Activated naive CD4-positive, alpha-beta T cell (primary cell): Measurements from ENCODE around the gene ENOX1.

Source experiments
- DNase-seq, 4 experiments: peaks; one replicate each; lab custom pipeline; 2025; lab: John Stamatoyannopoulos, UW

ENOX1 gene

DNA sequence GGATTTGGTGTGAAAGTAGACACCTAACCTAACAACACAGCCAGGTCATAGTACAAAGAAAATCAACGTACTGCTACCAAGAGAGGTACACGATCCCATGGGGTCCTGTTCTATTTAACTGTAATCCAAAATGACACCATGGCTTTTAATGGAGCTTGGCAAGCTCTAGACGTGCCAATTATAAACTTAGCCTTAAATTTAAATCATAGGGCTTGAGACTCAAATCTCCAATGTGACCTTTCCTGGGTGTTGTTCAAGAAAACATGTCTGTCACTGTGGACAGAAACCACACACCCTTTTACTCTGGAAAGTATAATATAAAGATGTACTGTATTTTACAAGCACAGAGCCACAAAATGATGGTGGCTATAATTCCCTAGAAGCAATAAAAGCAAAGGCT, 299.3 kb downstream of the ENOX1 start:
- DNase-seq = no peak

DNA sequence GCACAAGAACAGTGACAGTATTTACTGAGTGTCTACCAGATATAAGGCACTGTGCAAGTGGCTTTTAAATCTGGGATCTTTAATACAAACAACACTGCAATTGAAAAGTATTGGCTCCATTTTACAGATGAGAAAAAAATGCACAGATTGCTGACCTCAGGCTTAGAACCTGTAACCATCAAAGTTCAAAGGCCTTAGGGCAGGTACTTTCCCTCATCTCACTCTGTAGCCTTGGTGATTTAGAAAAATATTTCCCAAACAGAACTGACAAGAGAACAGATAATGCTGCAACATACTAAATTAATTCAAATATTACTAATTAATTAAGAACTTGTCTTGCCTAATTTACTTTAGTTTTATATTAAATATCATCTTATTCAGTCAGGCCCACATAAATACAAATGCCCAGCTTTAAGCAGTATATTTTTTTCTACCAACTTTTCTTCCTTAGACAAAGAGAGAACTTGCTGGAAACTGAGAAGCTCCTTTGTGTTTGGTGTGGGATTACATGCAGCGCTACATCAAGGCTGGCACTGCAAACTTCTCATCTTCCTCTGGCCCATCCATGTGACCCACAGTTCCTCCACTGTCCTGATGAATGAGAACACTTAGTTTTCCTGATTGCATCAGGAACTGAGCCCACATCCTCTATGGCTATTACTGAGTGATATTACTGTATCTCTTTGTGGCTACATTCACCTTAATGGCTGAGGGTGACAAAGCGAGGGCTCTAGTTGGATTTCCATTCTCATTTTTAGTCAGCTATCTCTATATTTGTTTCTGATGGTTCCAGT, 302.1 kb downstream of the ENOX1 start:
- DNase-seq = no peak

DNA sequence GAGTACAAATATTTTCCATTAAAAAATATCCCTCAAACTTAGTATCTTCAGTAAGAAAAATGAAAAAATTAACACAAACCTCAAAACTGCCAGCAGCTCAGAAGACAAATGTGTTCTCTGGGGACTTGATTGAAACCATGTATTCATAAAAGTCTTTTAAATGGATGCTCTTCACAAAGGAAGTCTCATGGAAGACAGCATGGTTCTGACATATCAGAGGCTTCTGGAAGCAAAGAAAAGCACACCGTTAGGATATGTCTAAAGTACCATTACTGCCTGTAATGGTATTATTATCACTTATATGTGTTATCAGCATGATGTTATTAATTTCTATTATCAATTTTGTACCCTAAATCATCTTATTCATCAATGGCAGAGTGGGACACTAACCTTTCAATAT, 302.8 kb downstream of the ENOX1 start:
- no peak for DNase-seq

DNA sequence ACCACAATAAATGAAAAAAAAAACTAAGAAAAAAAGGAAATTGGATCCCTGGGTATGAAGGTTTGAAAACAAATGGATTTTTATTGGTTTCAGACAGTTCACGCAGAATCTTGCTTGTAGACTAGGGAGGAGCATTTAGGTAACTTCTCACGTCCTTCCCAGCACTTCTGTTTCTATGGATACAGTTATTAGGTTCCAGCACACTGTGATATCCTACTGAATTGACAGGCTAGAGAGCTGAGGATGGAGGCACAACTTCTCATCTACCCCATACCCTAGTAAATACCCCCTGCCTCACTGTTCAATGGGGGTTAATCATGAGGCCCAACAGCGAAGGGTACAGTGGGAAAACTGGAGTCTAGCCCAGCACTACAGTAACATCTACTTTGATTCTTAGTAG, 304.1 kb downstream of the ENOX1 start:
- DNase-seq = no peak

DNA sequence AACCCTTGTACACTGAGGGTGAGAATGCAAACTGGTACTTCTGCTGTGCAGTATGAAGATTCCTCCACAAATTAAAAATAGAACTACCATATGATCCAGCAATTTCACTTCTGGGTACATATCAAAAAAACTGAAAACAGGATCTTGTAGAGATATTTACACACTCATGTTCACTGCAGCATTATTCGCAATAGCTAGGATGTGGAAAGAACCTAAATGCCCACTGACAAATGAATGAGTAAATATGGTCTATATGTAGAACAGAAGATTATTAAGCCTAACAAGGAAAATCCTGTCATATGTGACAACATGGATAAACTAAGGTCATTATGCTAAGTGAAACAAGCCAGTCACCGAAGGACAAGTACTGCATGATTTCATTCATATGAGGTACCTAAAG, 304.7 kb downstream of the ENOX1 start:
- DNase-seq = no peak

DNA sequence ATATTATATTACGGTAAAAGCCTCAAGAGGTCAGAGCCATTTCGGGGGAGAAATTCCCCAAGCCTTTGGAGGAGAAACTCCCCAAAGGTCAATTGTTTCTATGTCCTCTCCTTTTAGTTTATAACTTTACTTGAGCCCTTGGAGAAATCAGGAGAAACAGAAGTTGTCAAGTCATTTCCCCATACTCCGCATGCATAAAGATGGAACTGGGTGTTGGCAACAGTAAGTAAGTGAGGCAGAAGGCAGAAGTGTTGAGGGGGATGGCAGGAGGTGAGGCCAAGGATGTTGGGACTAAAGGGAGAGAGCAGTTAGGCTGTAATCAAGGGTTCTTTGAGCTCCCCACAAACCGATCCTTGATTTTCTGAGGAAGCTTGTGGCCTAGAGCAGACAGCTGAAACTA, 307.9 kb downstream of the ENOX1 start:
- no peak for DNase-seq

DNA sequence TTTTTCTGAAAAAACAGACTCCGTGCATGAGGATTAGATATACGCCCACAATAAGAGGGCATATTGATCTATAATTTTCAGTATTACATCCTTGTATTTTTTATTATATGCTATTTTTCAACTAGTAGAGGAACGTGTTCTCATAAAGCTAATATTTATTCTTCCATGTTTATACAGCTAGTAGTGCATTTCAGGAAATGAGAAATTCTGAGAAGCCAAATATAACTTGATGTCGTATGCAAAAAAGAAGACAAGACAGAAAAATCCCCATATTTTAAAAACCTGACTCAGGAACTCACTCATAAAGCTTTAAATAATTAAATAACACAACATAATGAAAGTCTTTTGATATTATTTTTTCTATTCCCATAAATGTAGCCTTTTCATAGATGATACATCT, 308.6 kb downstream of the ENOX1 start:
- no peak for DNase-seq

DNA sequence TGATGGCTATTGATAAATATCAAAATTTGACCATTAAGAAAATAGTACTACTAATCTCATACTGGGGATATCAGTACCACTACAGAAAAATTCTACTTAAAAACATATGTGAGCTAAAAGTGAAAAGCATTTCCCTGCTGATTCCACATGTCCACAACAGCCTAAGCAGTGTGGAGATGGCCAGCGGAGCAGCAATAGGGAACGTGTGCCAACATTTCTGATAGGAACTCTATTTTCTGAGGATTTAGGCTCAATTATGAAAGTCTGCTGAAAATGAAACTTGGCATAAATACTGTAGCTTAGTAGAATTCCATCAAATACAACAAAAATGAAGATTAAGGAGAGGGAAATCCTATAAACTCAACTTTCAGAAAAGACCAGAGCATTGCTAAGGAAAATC, 311.6 kb downstream of the ENOX1 start:
- no peak for DNase-seq

DNA sequence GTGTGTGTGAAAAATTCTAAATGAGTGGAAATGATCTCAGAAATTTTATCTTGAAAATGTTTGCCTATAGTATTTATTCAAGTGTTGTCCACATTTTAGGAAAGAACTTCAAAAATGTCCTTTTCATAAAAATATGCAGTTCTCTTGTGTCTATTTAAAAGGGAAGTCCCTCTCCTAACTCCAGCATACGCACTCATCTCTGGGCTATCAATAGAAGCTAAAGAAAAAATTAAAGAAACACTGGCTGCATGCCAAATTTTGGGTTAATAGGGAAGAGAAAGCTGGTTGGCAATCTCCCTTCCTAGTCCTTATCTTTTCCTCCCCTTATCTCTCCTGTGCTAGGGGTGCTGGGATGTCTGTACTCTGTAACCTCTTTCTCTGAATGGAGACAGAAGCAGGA, 313.3 kb downstream of the ENOX1 start:
- no peak for DNase-seq

DNA sequence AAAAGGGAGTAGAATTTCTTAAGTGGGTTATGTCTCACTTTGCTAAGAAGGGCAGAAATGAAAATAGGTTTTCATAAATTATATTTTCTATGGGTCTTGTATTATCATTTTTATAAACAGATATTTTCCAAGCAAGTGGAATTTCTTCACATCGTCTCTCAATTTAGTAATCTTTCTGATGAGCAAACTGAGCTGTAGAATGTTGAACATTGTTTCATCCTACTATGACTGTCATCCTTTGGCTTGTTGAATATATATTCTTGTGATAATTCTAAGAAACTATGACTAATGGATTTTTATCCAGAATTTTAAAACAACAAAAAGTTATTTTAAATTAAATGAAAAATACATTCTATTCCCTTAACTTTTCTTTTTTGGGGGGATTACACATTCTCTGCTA, 313.8 kb downstream of the ENOX1 start:
- no peak for DNase-seq

DNA sequence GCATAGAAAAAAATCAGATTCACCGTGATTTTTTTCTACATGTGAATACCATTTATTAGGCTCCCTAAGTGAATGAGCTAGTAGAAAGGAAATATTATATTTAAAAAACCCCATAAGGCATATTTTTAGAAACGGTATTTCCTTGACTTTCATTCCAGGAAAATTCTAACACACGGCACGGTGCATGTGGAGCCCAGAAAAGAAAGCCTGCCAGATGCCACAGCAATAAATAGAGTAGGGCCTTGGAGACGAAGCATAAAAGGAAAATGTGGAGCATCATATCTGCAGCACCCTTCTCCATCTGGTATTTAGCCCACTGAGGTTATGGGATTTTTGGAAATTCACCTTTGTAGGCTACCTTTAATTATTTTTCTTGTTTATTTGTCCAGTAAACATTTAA, 314.4 kb downstream of the ENOX1 start:
- DNase-seq = no peak

DNA sequence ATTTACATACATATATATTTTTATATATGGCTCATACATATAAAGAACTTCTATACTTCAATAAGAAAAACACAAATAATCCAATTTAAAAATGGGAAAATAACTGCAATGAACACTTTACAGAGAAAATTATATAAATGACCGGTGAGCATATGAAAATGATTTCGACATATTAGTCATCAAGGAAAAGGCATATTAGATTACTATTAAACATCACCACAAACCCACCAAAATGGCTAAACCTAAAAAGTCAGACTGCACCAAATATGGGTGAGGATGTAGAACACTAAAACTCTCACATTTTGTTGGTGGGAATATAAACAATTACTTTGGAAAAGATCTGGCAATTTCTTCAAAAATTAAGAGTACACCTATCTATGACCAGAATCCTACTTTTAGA, 316.2 kb downstream of the ENOX1 start:
- no peak for DNase-seq

DNA sequence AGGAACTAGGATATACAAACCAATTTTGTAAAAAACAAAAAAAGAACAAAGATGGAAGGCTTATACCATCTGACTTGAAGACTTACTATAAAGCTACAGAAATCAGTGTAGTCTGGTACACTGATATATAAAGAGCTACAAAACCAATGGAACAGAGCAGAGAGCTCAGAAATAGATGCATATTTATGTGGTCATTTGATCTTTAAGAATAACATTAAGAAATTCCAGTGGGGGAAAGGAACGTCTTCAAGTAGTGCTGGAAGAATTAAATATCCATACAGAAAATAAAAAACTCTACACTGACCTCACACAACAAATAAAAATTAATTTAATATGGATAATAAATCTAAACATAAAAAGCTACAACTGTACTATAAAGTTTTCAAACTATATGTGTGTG, 317.0 kb downstream of the ENOX1 start:
- no peak for DNase-seq

DNA sequence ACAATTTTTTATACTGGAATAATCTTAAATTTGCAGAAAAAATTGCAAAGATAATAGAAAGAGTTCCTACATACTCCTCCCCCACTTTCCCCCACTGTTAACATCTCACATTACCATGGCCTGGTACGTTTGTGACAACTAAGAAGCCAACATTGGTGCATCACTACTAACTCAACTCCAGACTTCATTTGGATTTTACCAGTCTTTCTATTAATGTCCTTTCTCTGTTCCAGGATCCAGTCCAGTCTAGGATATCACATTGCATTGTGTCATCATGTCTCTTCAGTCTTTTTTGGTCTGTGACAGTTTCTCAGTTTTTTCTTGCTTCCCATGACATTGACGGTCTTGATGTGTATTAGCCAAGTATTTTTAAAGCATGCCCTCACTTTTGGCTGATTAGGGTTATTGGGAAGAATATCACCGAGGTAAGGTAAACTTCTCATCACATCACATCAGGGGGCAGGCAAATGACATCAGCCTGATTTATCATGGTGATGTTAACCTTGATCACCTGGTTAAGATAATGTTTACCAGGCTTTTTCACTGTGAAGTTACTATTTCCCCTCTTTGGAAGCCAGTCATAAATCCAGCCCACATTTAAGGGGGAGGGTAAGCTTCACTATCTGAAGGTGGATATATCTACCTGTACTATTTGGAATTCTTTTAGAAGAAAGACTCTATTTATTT, 322.1 kb downstream of the ENOX1 start:
- DNase-seq = no peak

DNA sequence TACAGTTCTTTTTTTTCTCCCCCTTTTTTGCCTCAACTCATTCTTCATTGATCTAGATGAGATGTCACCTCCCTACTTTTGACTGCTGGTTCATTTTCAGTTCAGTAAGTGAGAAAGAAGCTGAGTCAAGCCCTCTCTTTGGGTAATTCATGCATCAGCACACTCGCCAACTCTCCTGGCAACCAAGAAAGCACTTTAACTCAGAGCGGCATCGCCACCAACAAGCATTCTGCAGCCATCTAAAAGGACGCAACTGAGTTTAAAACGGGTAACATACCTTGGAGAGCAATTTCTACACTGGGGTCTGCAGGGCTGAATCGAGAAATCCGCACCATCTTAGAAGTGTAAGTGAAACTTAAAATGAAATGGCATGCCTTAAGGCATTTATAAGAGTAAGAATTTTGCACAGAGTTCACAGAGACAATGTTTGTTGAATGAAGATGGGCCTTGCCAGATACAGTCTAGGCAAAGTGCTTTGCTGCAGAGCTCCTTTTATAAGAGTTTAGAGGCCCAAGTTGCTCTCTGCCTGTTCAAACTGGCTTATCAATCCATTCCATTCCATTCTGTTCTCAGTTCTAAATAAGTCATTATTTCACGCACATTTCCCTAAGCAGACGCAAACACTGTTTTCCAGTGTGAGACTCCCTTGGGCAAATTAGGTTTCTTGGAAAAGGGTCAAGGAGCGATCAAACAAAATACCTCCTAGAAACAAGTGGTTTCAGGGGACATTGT, 338.0 kb downstream of the ENOX1 start:
- no peak for DNase-seq

DNA sequence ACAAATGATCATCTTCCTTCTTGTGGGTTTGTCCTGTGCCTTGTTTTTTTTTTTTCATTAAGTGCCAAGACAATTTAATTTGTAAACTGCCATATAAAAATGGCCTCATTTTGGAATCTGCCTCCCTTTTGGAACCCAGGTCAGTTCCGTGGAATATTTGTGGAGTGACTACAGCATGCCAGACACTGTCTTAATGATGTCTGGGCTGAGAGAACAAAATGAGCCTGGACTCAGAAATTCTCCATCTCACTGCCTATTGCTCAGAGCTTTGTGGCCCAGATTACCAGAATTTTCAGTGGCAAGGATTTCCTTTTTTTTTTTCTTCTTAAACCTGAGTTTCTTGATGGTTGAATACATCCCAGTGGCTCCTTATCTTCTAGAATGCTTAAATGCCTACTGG, 340.6 kb downstream of the ENOX1 start:
- no peak for DNase-seq

DNA sequence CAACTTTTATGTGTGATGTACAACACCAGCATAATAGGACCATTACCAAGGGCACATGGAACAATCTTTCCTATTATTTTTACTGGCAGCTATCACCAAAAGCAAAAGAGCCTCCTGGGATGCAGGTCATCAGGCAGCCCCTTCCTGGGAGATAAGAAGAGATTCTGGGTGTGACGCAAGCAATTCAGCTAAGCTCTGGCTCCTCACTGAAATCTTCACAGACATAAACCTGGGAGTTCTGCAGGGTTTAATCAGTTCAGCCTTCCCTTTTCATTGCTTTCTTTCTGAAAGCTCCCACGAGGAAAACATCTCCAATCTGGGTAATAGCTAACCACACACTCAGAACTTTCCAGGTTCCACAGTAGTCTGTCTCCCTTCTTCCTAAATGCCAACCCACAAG, 341.1 kb downstream of the ENOX1 start:
- DNase-seq = no peak

DNA sequence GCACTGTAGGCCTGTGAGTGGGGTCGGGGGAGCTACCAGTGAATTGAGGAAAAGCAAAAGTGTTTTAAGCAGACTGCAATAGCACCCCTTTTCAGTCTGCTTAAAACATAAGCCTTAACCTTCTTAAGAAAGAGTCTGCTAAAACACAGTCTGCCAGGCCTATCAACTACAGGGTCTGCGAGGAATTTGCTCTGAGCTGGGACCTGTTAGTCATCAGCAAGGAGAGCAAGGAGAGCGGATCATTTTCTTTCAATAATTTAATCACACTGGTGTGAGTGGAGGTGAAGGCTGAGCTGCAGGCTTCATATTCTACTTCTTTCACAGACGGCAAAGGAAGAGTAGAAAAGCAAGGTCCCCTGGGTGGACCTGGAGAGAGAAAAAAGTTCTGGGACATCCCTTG, 342.7 kb downstream of the ENOX1 start:
- no peak for DNase-seq

DNA sequence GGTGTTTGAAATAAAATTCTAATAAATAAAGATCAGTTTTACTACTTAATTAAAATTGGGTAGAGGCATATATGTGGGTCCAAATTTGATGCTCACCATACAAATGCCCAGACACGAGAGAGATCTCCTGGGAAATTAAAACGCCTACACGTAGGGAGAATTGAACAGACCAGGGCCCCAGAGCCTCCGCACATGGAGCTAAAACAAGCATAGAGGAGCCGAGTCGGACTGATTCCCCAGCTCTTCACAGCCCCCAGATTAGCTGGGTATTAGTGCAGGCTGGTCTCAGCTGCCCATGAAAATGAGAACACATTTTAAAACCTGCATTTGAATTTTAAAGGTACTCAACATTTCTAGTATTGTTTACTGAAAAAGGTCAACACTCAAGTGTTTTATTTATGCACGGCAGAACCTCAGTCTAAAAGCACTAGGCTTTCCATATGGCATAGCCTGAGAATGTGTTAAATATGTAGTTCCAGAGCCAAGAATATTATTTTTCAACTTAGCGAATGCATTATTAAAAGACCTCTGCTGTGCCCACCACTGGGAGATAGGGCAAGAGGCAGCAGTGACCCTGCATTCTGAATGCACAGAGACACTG, 344.8 kb downstream of the ENOX1 start:
- DNase-seq = no peak

DNA sequence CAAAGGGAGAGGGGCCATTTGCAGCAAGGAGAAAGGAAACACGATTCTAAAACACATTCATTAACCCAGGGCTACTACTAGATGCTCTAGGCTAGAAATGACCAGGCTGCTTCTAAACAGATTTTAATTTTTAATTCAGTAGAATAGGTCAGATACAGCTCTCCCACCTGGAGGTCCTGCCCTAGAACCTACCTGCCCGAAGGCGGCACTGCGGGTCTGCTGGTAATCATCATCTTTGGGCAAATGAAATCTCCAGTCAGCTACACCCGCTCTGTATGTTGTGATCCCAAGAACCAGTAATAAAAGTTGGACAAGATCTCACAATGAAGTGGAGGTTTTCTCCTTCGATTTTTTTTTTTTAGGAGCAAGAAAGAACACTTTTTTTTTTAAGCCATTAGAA, 345.3 kb downstream of the ENOX1 start:
- DNase-seq = no peak

DNA sequence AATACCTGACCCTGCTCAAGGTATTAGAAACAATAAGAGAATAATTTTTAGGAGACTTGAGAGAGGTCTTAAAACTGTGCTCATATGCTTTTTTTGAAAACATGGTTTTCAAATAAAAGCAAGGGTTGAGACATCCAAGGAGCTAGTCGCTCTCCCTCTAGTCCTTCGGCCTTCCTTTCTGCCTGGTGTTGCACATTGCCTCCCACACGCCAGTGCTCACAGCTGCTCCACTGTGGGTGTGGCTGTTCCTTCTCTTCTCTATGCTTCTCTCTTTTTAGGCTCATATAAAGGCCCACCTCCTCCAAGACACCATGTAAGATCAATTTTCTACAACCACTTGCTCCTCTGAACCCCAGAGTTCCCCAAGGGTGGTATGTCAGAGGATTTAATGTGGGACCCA, 352.6 kb downstream of the ENOX1 start:
- DNase-seq = no peak

DNA sequence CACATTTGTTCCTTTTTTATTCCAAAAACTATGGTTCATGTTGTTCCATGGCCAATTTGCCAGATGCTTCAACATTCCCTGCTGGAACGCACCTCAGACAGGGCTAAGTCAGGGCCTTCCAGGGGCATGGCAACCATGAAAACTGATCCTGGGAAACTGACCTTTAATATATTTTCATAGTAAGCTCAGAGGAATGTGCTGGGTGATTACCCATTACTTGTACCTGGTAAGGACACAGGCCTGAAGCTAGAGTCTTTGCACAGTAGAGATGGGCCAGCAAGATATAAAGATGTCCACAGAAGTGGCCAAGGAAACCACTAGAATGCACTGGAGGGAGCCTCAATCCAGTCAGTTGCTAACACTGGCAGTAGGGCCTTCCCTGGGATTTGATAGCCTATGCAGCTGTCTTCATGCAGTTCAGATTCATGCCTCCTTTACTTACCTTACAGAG, 353.1 kb downstream of the ENOX1 start:
- DNase-seq = no peak

DNA sequence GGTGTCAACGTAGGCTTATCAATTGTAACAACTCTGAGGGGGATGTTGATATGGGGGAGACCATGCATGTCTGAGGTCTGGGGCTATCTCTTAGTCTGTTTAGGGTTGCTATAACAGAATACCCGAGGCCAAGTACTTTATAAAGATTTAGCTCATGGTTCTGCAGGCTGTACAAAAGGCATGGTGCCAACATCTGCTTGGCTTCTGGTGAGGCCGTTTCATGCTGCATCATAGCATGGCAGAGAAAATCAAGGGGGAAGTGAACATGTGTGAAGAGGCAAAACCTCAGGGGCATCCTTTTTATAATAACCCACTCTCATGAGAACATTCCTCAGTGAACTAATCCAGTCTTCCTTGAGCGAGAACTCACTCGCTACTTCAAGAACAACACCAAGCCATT, 353.8 kb downstream of the ENOX1 start:
- no peak for DNase-seq
